Stimulated activated naive CD8-positive, alpha-beta T cell treated with anti-CD3 and anti-CD28 coated beads, Interleukin-15, amount 100 ng/mL, for 72 hours (primary cell): Measurements from ENCODE around the gene VIPAS39.
"Not testable (repeated sequence)": the region's sequence is repeated elsewhere in the genome, so short reads cannot be mapped to it uniquely, and the experiment has no call there.

Source experiments
- ATAC-seq: fragments of 150-1000 bp; cut with Tn5 transposase; 2 replicates; pipeline ENCODE4 v1.10.0; 2021; ENCODE audit warnings: mild to moderate bottlenecking, moderate library complexity
- DNase-seq, 2 donors: peaks; one replicate each; pipeline ENCODE4 v3.0.0; 2021 to 2022
- H3K27ac Mint-ChIP-seq, 2 donors: one replicate each; pipeline ENCODE4 v1.8.0; 2022; ENCODE audit warnings: mild to moderate bottlenecking in 2 of 2, mixed read lengths in 2 of 2, moderate library complexity in 2 of 2
- H3K27me3 Mint-ChIP-seq: one replicate; pipeline ENCODE4 v1.8.0; 2022; ENCODE audit warnings: mixed read lengths
- H3K4me1 Mint-ChIP-seq: one replicate; pipeline ENCODE4 v1.8.0; 2022; ENCODE audit warnings: mild to moderate bottlenecking, mixed read lengths
- H3K4me3 Mint-ChIP-seq, 2 donors: one replicate each; pipeline ENCODE4 v1.8.0; 2022; ENCODE audit warnings: mild to moderate bottlenecking in 2 of 2, mixed read lengths in 2 of 2, moderate library complexity in 1 of 2
- H3K9me3 Mint-ChIP-seq, 2 donors: one replicate each; pipeline ENCODE4 v1.8.0; 2022; ENCODE audit warnings: mixed read lengths in 2 of 2

The VIPAS39 gene

DNA sequence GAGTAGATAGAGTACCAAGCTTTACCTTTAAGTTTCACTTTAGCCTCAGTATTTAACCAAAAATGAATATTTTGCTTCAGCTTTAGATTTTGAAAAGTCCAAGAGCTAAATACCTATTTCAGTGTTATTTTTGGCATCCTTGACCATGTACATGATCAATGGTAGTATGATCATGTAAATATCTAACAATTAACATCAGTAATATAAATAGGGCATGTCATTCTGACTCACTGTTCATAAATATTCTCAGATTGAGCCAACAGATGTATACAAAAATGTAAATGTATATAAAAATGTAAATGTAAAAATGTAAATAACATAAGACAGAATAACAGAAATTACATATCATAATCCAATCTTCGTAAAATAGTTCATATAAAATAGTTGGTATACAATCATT is 18.8 kb downstream of the VIPAS39 start:
- Mint-ChIP-seq H3K9me3 (no peaks in the 10 kb centered on the region), H3K27ac (no peak overlapping the region), H3K4me1 (no peaks in the 10 kb centered on the region), H3K4me3 (no peak overlapping the region), H3K27me3 (no peaks in the 10 kb centered on the region)
- DNase-seq (no peak), ATAC-seq (no peak)

DNA sequence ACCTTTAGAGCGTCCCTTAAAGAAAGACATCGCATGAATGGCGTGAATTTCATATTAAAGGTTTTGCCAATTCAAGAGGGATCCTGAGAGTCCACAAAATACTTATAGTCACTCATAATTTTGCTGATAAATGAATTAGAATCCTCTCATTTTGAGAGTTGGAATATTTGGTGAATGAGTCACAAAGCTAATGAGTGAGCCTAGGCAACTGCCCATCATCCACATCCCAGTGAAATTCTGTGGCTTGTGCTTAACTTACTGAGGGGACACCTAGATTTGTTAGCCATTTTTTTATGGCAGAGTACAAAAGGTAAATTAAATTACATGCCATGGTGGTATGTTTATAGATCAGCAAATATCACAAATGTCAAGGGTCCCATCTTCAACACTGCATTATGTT is 21.4 kb downstream of the VIPAS39 start:
- DNase-seq (no peak), ATAC-seq (no peak)
- Mint-ChIP-seq H3K4me1 (no peaks in the 10 kb centered on the region), H3K9me3 (no peaks in the 10 kb centered on the region), H3K27me3 (no peaks in the 10 kb centered on the region), H3K4me3 (no peak overlapping the region), H3K27ac (no peak overlapping the region)

DNA sequence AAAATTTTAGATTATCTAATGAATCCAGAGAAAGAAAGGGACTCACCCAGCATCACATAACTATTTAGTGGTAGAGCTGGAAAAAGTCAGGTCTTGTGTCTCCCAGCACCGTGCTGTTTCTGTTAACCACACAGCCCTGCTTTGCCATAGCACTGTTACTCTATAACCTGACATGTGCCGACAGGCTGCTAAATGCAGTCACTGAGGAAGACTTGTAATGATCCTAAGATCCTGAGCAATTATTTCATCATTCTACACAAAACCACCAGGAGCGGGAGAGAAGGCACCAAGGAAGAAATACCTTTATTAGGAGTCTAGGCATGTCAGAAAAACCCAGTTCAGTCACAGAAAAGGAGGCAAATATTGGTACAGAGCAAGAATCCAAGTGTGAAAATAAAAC is 31.0 kb downstream of the VIPAS39 start:
- no peak for ATAC-seq

DNA sequence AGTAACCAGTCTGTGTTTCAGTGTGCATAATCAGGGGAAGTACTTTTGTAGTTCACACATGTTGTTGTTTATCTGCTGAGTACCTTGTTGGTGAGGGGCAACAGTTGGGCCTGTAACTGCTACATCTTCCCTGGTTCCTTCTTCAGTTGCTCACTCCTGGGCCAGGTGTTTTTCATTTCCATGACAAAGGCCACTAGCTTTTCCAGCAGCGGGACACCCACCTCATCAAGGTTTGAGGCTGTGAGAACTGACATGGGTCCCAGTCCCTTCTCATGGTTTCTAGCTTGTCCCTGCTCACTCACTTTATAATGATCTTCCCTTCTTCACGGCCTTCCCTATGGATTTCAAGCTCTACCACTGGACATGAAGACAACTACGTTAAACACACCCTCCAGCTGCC is 32.5 kb downstream of the VIPAS39 start:
- DNase-seq: no peak
- Mint-ChIP-seq H3K27me3 (no peaks in the 10 kb centered on the region), H3K4me3 (no peak overlapping the region), H3K4me1 (no peaks in the 10 kb centered on the region), H3K9me3 (peaks cover 4% of the 10 kb centered on the region in 2 donors), H3K27ac (no peak overlapping the region)
- no peak for ATAC-seq

More for the DNA sequence above, 31.0 kb downstream of the VIPAS39 start:
- H3K4me3 Mint-ChIP-seq: no peak overlapping the region
- H3K9me3 Mint-ChIP-seq: no peaks in the 10 kb centered on the region
- no peak overlapping the region for H3K27ac Mint-ChIP-seq
- H3K27me3 Mint-ChIP-seq: no peaks in the 10 kb centered on the region
- no peak for DNase-seq
- no peaks in the 10 kb centered on the region for H3K4me1 Mint-ChIP-seq

DNA sequence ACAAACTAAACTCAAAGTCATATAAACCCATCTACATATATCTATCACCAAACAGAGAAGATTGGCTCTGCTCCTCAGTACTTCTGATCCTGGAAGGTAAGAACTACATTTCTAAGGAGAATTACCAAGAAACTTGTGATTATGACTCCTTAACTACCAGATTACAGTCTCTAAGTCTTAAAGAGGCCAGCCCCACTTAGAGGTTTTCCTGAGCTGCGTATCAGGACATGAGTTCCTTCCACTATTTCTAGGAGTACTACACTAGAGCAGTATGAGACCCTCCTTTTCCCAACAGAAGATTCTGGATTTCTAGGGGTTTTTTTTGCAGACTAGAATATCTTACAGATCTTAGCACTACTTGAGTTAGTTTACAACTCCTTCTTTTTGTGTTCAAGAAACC is 34.0 kb downstream of the VIPAS39 start, which contains the start of gene NOXRED1:
Gene NOXRED1, minus strand, starts transcription at position 101 of the 400 bp plus-strand sequence. CDS start 634 bp downstream, outside the sequence.
- Mint-ChIP-seq H3K4me1 (no peaks in the 10 kb centered on the region), H3K27me3 (no peaks in the 10 kb centered on the region), H3K4me3 (no peak within 1 kb of the TSS), H3K9me3 (peaks cover 8 to 10% of the 10 kb centered on the region in 2 donors), H3K27ac (no peak within 1 kb of the TSS)
- no peak for DNase-seq
- no peak for ATAC-seq

DNA sequence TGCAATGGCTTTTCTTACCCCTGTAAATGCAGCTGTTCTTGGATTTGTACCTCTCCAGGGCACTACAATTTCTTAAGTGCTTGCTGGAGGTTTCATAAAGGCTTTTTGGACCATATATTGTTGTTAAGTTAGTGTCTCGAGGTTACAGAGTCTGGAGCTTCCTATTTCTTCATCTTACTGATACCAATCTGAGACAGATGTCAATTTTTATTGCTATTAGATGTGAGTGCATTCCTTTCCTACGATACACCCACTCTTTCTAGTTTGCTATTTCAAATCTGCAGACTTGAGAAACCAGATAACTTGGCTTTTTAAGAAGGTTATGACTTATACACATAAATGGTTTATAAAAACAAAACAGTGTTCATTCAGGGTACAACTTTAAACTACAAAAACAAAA is 36.2 kb downstream of the VIPAS39 start:
- DNase-seq: no peak
- ATAC-seq: no peak
- peaks cover 13 to 17% of the 10 kb centered on the region in 2 donors for H3K9me3 Mint-ChIP-seq
- no peaks in the 10 kb centered on the region for H3K4me1 Mint-ChIP-seq
- no peak overlapping the region for H3K4me3 Mint-ChIP-seq
- H3K27me3 Mint-ChIP-seq: no peaks in the 10 kb centered on the region
- H3K27ac Mint-ChIP-seq: no peak overlapping the region

DNA sequence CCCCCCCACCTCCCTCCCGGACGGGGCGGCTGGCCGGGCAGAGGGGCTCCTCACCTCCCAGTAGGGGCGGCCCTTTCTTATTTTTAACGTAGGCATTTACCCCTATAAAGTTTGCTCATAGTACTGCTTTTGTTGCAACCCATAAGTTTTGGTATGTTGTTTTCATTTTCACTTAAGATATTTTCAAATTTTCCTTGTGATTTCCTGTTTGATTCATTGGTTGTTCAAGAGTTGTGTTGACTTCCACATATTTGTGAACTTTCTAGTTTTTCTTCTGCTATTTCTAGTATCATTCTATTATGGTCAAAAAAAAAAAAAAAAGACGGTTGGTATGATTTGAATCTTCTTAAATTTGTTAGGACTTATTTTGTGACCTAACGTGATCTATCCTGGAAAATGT is 40.6 kb downstream of the VIPAS39 start:
- no peak for DNase-seq
- Mint-ChIP-seq H3K27me3 (no peaks in the 10 kb centered on the region), H3K4me3 (no peak overlapping the region), H3K4me1 (no peaks in the 10 kb centered on the region), H3K27ac (no peak overlapping the region), H3K9me3 (peaks cover 13 to 17% of the 10 kb centered on the region in 2 donors)
- no peak for ATAC-seq

DNA sequence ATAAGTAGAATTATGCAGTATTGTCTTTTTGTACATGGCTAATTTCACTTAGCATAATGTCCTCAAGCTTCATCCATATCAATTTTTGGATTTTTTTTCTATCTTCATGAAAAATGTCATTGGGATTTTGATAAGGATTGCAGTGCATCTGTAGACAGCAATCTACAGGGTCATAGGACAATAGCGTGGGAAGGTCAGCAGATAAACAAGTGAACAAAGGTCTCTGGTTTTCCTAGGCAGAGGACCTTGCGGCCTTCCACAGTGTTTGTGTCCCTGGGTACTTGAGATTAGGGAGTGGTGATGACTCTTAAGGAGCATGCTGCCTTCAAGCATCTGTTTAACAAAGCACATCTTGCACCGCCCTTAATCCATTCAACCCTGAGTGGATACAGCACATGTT is 41.3 kb downstream of the VIPAS39 start:
- H3K4me1 Mint-ChIP-seq, H3K27ac Mint-ChIP-seq, DNase-seq, H3K4me3 Mint-ChIP-seq, ATAC-seq, H3K27me3 Mint-ChIP-seq: not testable (repeated sequence)
- H3K9me3 Mint-ChIP-seq: peaks cover 13 to 17% of the 10 kb centered on the region in 2 donors

DNA sequence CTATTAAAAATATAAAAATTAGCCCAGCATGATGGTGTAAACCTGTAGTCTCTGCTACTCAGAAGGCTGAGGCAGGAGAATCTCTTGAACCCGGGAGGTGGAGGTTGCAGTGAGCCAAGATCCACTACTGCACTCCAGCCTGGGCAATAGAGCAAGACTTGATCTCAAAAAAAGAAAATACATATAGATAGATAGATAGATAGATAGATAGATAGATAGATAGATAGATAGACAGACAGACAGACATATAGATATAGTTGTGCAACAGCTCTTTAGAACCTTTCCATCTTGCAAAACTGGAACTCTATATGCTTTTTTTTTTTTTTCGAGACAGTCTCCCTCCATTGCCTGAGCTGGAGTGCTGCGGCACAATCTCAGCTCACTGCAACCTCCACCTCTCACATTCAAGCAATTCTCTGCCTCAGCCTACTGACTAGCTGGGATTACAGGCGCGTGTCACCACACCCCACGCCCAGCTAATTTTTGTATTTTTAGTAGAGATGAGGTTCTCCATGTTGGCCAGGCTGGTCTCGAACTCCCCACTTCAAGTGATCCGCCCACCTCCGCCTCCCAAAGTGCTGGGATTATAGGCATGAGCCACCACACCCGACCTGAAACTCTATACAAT is 41.9 kb downstream of the VIPAS39 start:
- not testable (repeated sequence) for H3K4me1 Mint-ChIP-seq, H3K4me3 Mint-ChIP-seq, H3K27ac Mint-ChIP-seq, H3K27me3 Mint-ChIP-seq, ATAC-seq, DNase-seq
- H3K9me3 Mint-ChIP-seq: peaks cover 13 to 17% of the 10 kb centered on the region in 2 donors

DNA sequence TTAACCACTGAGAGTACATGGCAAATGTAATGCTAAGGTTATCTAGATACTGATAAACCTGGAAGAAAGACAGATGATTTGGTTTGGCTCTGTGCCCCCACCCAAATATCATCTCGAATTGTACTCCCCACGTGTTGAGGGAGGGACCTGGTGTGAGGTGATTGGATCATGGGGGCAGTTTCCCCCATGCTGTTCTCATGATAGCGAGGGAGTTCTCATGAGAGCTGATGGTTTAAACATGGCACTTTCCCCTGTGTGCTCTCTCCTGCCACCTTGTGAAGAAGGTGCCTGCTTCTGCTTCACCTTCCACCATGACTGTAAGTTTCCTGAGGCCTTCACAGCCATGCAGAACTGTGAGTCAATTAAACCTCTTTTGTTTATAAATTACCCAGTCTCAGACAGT is 48.3 kb downstream of the VIPAS39 start:
- DNase-seq (no peak), ATAC-seq (no peak)
- no peaks in the 10 kb centered on the region for H3K27me3 Mint-ChIP-seq
- peaks cover 15% of the 10 kb centered on the region for H3K4me1 Mint-ChIP-seq
- no peak overlapping the region for H3K27ac Mint-ChIP-seq
- no peaks in the 10 kb centered on the region for H3K9me3 Mint-ChIP-seq
- H3K4me3 Mint-ChIP-seq: no peak overlapping the region

DNA sequence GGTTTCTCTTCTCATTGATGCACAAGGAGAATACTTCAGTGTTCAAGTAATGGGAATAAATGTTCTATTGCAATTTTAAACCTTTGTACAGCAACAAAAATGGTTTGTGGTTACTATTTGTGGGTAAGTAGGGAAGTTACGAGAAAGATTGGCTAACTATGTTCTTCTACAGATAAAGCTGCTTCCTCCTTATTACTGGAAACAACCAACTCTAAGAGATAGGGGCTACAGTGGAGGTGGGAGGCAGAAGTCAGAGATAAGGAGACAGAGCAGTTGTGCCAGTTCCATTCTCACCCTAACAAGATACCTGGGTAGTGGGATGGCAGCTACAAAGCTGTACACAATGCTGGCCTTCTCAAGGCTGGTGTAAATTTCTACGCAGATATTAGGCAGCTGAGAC is 50.2 kb downstream of the VIPAS39 start:
- H3K4me1 Mint-ChIP-seq: peaks cover 15% of the 10 kb centered on the region
- no peaks in the 10 kb centered on the region for H3K27me3 Mint-ChIP-seq
- H3K27ac Mint-ChIP-seq: no peak overlapping the region
- DNase-seq: no peak
- peak; percentile 28 for ATAC-seq
- no peak overlapping the region for H3K4me3 Mint-ChIP-seq
- H3K9me3 Mint-ChIP-seq: no peaks in the 10 kb centered on the region

DNA sequence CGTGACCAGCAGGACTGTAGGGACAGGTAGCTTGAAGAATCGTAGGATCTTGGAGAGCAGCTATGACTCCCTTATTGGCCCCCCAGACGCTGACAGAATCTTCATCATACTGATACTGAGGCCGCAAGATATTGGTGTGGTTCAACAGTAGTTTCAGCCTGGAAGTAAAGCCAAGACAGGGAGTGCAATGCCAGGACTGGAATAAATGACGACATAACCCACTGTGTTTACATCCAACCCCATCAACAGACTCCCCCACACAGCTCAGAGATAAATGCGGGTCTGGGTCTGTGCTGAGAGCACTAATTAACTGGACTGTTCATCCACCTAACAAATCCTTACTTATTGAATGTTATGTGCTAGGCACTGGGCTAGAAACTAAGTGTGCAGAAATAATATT is 50.7 kb downstream of the VIPAS39 start:
- Mint-ChIP-seq H3K27ac (peak overlapping the region in 1 of 2 donors; percentile 6), H3K4me1 (peaks cover 15% of the 10 kb centered on the region), H3K4me3 (no peak overlapping the region), H3K27me3 (no peaks in the 10 kb centered on the region), H3K9me3 (no peaks in the 10 kb centered on the region)
- ATAC-seq: peak; percentile 72
- peak in 1 of 2 donors; percentile 13 for DNase-seq

DNA sequence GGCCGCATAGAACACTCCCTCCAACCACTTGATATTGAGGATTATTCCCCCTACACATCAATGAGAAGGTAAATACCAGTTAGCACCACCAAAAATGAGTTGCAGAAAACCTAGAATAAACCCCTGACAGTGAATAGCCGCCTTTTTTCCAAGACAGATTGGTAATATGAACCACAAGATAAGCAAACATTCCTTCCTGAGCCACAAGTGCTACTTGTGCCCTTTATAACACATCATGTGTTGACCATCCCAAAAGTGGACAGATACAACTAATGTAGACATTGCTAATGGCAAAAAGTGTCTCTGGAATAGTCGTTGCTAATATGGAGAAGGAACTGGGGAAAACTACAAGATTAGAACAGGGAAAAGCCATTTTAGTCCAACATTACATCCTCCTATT is 51.3 kb downstream of the VIPAS39 start:
- Mint-ChIP-seq H3K27me3 (no peaks in the 10 kb centered on the region), H3K4me3 (no peak overlapping the region), H3K4me1 (peaks cover 15% of the 10 kb centered on the region), H3K27ac (no peak overlapping the region), H3K9me3 (no peaks in the 10 kb centered on the region)
- ATAC-seq (no peak), DNase-seq (no peak)

DNA sequence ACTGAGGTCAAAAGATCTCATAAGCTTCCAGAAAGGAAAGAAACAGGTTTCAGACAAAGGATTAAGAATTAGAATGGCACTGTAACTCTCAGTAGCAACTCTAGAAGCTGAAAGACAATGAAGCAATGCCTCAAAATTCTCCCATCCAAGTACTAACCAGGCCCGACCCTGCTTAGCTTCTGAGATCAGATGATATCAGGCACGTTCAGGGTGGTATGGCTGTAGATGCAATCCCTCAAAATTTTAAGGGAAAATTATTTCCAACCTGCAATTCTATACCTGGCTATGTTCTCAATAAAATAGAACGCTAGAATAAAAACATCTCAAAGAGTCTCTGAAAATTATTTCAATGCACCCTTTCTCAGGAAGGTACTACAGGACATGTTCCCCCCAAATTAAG is 53.6 kb downstream of the VIPAS39 start:
- H3K27me3 Mint-ChIP-seq: no peaks in the 10 kb centered on the region
- no peak for ATAC-seq
- peaks cover 15% of the 10 kb centered on the region for H3K4me1 Mint-ChIP-seq

DNA sequence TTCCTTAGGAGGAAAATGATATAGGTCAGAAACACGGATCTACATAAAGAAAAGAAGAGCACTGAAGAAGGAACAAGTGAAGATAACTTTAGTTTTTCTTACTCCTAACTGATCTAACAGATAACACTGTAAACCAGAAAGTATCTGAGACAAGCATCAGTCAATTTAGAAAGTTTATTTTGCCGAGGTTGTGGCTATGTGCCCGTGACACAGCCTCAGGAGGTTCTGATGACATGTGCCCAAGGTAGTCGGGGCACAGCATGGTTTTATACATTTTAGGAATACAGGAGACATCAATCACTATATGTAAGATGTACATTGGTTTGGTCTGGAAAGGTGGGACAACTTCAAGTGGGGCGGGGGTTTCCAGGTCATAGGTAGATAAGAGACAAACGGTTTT is 57.2 kb downstream of the VIPAS39 start:
- no peak overlapping the region for H3K27ac Mint-ChIP-seq

More for the DNA sequence above, 53.6 kb downstream of the VIPAS39 start:
- H3K4me3 Mint-ChIP-seq: no peak overlapping the region
- no peak overlapping the region for H3K27ac Mint-ChIP-seq
- DNase-seq: no peak
- no peaks in the 10 kb centered on the region for H3K9me3 Mint-ChIP-seq

DNA sequence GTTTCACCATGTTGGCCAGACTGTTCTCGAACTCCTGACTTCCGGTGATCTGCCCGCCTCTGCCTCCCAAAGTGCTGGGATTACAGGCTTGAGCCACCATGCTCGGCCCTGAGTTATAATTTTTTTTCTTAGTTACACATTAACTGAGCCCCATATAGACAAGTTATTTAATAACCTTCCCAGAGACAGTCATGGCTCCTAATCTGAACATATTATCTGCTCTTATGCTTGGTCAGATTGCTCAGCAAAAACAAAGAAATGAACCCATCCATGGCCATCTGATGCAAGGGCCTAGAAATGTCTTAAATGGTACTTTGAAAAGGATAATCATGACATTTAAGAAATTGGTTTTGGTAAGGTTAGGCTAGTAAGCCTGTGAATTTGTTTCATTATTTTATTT is 67.2 kb downstream of the VIPAS39 start:
- Mint-ChIP-seq H3K27ac (no peak overlapping the region), H3K4me1 (no peaks in the 10 kb centered on the region), H3K4me3 (no peak overlapping the region), H3K9me3 (no peaks in the 10 kb centered on the region), H3K27me3 (no peaks in the 10 kb centered on the region)
- DNase-seq: no peak
- ATAC-seq: no peak

More for the DNA sequence above, 57.2 kb downstream of the VIPAS39 start:
- H3K27me3 Mint-ChIP-seq: no peaks in the 10 kb centered on the region
- no peaks in the 10 kb centered on the region for H3K9me3 Mint-ChIP-seq
- no peak for ATAC-seq
- no peak overlapping the region for H3K4me3 Mint-ChIP-seq
- DNase-seq: no peak
- H3K4me1 Mint-ChIP-seq: no peaks in the 10 kb centered on the region

DNA sequence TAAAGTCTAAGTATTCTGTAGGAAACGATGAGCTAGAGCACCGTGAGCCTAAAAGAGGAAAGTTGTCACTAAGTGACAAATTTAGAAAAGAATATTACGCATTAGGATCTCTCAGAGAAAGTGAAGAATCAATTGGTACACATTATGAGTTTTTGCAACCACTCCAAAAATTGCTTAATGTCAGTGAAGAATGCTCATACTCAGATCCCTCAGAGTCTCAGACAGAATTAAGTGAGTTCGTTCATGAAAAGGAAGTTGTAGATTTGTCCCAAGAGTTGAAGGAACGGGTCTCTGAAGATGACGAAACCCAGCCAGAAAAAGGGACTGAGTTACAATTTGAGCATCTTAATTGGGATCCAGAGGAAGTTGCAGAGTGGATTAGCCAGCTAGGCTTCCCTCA is 78.7 kb downstream of the VIPAS39 start:
- Mint-ChIP-seq H3K27me3 (no peaks in the 10 kb centered on the region), H3K4me3 (no peak overlapping the region)

More for the DNA sequence above, 78.7 kb downstream of the VIPAS39 start:
- Mint-ChIP-seq H3K4me1 (peaks cover 26% of the 10 kb centered on the region), H3K27ac (no peak overlapping the region), H3K9me3 (peaks cover 10 to 11% of the 10 kb centered on the region in 2 donors)
- DNase-seq (no peak), ATAC-seq (no peak)
